ENCODE results near the gene CSNK2A3. TPM values are rescaled to one million over a fixed set of nuclear protein-coding genes. Genes with fewer than 3 reads are reported as not detected.

CSNK2A3 gene
- total RNA-seq, 2 experiments from 2014 or later = 1.8 to 2.5 TPM

- Mint-ChIP-seq H3K36me3 (ENCODE audit: low read depth) (no peaks in the 10 kb centered on the region), H3K4me1 (ENCODE audit: low read depth) (no peaks in the 10 kb centered on the region), H3K9me3 (no peaks in the 10 kb centered on the region), H3K27ac (no peak overlapping the region), H3K27me3 (ENCODE audit: low read depth) (peaks cover 2% of the 10 kb centered on the region), H3K4me3 (no peak overlapping the region)
- no peak for DNase-seq
- intact Hi-C loops (cut with micrococcal nuclease) = no loop called here
- CTCF ChIA-PET = interaction anchor here (0.7 kb wide), 1 partner anchor 112 kb away, joined by 4 read pairs; no protein-coding TSS in a partner anchor
Measured at GRCh38 chr11:11347592-11347991, 5.5 kb downstream of the CSNK2A3 start.

DNA sequence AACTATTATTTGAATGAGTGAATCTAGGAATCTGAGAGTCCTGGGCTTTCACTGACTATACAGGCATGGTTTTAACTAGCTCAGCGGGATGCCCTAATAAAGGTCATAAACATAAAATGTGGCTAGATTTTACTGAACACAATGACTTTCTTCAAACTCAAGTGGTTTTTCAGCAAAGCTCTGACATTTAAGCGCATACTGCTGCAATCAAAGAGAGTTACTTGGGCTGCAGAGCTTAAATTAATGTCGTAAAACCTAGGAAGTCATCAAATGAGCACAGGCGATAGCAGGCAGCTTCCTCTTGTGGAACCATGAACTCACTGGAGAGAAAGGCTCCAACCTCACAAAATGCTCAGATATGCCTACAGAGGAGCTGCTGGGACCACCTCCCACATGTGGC, 6.7 kb downstream of the CSNK2A3 start:
- no peak for DNase-seq
- Mint-ChIP-seq H3K4me3 (no peak overlapping the region), H3K27ac (no peak overlapping the region), H3K4me1 (ENCODE audit: low read depth) (no peaks in the 10 kb centered on the region), H3K9me3 (no peaks in the 10 kb centered on the region), H3K27me3 (ENCODE audit: low read depth) (peaks cover 2% of the 10 kb centered on the region), H3K36me3 (ENCODE audit: low read depth) (no peaks in the 10 kb centered on the region)
- intact Hi-C loops (cut with micrococcal nuclease) = no loop called here
- CTCF ChIA-PET = no interaction called here

GRCh38 chr11:11345099-11345498, 8.0 kb downstream of the CSNK2A3 start:
- DNase-seq = no peak
- no peaks in the 10 kb centered on the region for H3K36me3 Mint-ChIP-seq (ENCODE audit: low read depth)
- H3K4me3 Mint-ChIP-seq = no peak overlapping the region
- intact Hi-C loops (cut with micrococcal nuclease) = no loop called here
- H3K27ac Mint-ChIP-seq = no peak overlapping the region
- no peaks in the 10 kb centered on the region for H3K9me3 Mint-ChIP-seq
- peaks cover 4% of the 10 kb centered on the region for H3K27me3 Mint-ChIP-seq (ENCODE audit: low read depth)
- no peaks in the 10 kb centered on the region for H3K4me1 Mint-ChIP-seq (ENCODE audit: low read depth)
- CTCF ChIA-PET = no interaction called here

GRCh38 chr11:11344045-11344444, 9.0 kb downstream of the CSNK2A3 start:
- Mint-ChIP-seq H3K9me3 (no peaks in the 10 kb centered on the region), H3K36me3 (ENCODE audit: low read depth) (no peaks in the 10 kb centered on the region), H3K27me3 (ENCODE audit: low read depth) (peaks cover 4% of the 10 kb centered on the region), H3K27ac (no peak overlapping the region), H3K4me3 (no peak overlapping the region), H3K4me1 (ENCODE audit: low read depth) (no peaks in the 10 kb centered on the region)
- peak; percentile 25 for DNase-seq
- intact Hi-C loops (cut with micrococcal nuclease) = no loop called here
- CTCF ChIA-PET = no interaction called here

DNA sequence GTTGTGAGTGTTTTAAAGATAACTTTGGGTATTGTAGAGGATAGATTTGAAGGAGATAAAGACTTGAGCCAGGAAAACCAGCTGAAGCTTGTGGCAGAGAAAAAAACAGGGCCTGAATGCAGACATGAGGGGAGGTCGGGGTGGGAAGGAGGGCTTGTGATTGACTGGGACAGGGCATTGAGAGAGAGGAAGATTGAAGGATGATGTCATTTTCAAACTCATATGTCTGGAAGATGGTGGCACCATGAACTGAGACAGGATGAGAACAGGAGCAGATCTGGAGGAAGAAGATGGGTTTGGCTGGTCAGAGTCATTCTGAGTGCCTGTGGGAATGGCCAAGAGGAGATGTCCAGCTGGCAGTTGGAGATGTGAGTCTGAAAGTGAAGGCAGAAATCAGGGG, 14.7 kb downstream of the CSNK2A3 start:
- H3K4me3 Mint-ChIP-seq = no peak overlapping the region
- no peak overlapping the region for H3K27ac Mint-ChIP-seq
- no peaks in the 10 kb centered on the region for H3K36me3 Mint-ChIP-seq (ENCODE audit: low read depth)
- no peaks in the 10 kb centered on the region for H3K9me3 Mint-ChIP-seq
- DNase-seq = no peak
- intact Hi-C loops (cut with micrococcal nuclease) = no loop called here
- CTCF ChIA-PET = no interaction called here
- H3K4me1 Mint-ChIP-seq (ENCODE audit: low read depth) = no peaks in the 10 kb centered on the region
- peaks cover 7% of the 10 kb centered on the region for H3K27me3 Mint-ChIP-seq (ENCODE audit: low read depth)

GRCh38 chr11:11336664-11337063, 16.4 kb downstream of the CSNK2A3 start:
- intact Hi-C loops (cut with micrococcal nuclease) = no loop called here
- DNase-seq = no peak
- CTCF ChIA-PET = no interaction called here

GRCh38 chr11:11335043-11335442, 18.0 kb downstream of the CSNK2A3 start:
- Mint-ChIP-seq H3K27me3 (ENCODE audit: low read depth) (peaks cover 5% of the 10 kb centered on the region), H3K27ac (no peak overlapping the region), H3K9me3 (no peaks in the 10 kb centered on the region), H3K4me3 (no peak overlapping the region), H3K4me1 (ENCODE audit: low read depth) (no peaks in the 10 kb centered on the region), H3K36me3 (ENCODE audit: low read depth) (no peaks in the 10 kb centered on the region)
- CTCF ChIA-PET = no interaction called here
- DNase-seq = no peak
- intact Hi-C loops (cut with micrococcal nuclease) = no loop called here

More at GRCh38 chr11:11336664-11337063, 16.4 kb downstream of the CSNK2A3 start:
- Mint-ChIP-seq H3K36me3 (ENCODE audit: low read depth) (no peaks in the 10 kb centered on the region), H3K4me1 (ENCODE audit: low read depth) (no peaks in the 10 kb centered on the region), H3K27me3 (ENCODE audit: low read depth) (peaks cover 7% of the 10 kb centered on the region), H3K9me3 (no peaks in the 10 kb centered on the region), H3K4me3 (no peak overlapping the region), H3K27ac (no peak overlapping the region)

- CTCF ChIA-PET = no interaction called here
- H3K4me1 Mint-ChIP-seq (ENCODE audit: low read depth) = no peaks in the 10 kb centered on the region
- H3K27ac Mint-ChIP-seq = no peak overlapping the region
- no peaks in the 10 kb centered on the region for H3K36me3 Mint-ChIP-seq (ENCODE audit: low read depth)
- no peak overlapping the region for H3K4me3 Mint-ChIP-seq
- peaks cover 5% of the 10 kb centered on the region for H3K27me3 Mint-ChIP-seq (ENCODE audit: low read depth)
- intact Hi-C loops (cut with micrococcal nuclease) = no loop called here
- no peak for DNase-seq
- H3K9me3 Mint-ChIP-seq = no peaks in the 10 kb centered on the region
Measured at GRCh38 chr11:11334607-11335006, 18.4 kb downstream of the CSNK2A3 start.

DNA sequence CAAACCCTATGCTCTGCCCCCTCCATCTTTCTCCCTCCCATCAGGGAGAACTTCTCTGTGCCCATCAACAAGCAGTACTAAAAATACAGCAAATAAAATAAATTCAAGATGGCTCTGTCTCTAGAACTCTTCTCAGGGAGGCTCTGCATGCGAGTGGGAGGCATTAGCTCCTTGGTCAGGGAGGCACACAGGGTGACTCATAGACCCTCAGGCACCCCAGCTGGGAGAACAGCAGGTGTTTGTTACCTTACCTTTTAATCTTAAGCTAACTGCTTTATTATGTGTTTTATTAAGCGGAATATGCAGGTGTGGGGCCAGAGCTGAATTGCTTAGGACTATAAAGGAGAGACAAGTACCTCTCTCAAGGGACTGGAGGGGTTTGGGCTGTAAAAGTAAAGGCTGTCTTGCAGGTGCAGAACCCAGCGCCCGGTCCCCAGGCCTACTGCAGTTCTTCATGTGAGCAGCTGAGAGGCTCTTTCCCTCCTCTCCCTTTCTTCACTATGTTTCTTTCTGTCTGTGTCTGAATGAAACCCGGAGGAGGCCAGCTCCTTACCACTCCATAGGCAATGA, 20.8 kb downstream of the CSNK2A3 start:
- DNase-seq = no peak
- Mint-ChIP-seq H3K4me3 (no peak overlapping the region), H3K9me3 (no peaks in the 10 kb centered on the region), H3K36me3 (ENCODE audit: low read depth) (no peaks in the 10 kb centered on the region), H3K4me1 (ENCODE audit: low read depth) (no peaks in the 10 kb centered on the region), H3K27me3 (ENCODE audit: low read depth) (peaks cover 2% of the 10 kb centered on the region), H3K27ac (no peak overlapping the region)
- CTCF ChIA-PET = no interaction called here
- intact Hi-C loops (cut with micrococcal nuclease) = no loop called here

- no peaks in the 10 kb centered on the region for H3K36me3 Mint-ChIP-seq (ENCODE audit: low read depth)
- H3K27ac Mint-ChIP-seq = no peak overlapping the region
- no peaks in the 10 kb centered on the region for H3K4me1 Mint-ChIP-seq (ENCODE audit: low read depth)
- H3K9me3 Mint-ChIP-seq = no peaks in the 10 kb centered on the region
- CTCF ChIA-PET = no interaction called here
- peaks cover 2% of the 10 kb centered on the region for H3K27me3 Mint-ChIP-seq (ENCODE audit: low read depth)
- no peak overlapping the region for H3K4me3 Mint-ChIP-seq
- DNase-seq = no peak
- intact Hi-C loops (cut with micrococcal nuclease) = no loop called here
Measured at GRCh38 chr11:11329062-11329806, 23.8 kb downstream of the CSNK2A3 start.

GRCh38 chr11:11324090-11324489, 29.0 kb downstream of the CSNK2A3 start:
- H3K4me1 Mint-ChIP-seq (ENCODE audit: low read depth) = no peaks in the 10 kb centered on the region
- H3K36me3 Mint-ChIP-seq (ENCODE audit: low read depth) = no peaks in the 10 kb centered on the region
- CTCF ChIA-PET = interaction anchor here (0.7 kb wide), 1 partner anchor 57 kb away, joined by 4 read pairs; no protein-coding TSS in a partner anchor
- intact Hi-C loops (cut with micrococcal nuclease) = no loop called here
- H3K27ac Mint-ChIP-seq = no peak overlapping the region
- DNase-seq = no peak
- no peaks in the 10 kb centered on the region for H3K27me3 Mint-ChIP-seq (ENCODE audit: low read depth)
- H3K4me3 Mint-ChIP-seq = no peak overlapping the region
- peaks cover 4% of the 10 kb centered on the region for H3K9me3 Mint-ChIP-seq

- CTCF ChIA-PET = no interaction called here
- intact Hi-C loops (cut with micrococcal nuclease) = no loop called here
- Mint-ChIP-seq H3K4me3 (no peak overlapping the region), H3K27me3 (ENCODE audit: low read depth) (no peaks in the 10 kb centered on the region), H3K36me3 (ENCODE audit: low read depth) (no peaks in the 10 kb centered on the region), H3K9me3 (peaks cover 4% of the 10 kb centered on the region), H3K27ac (no peak overlapping the region), H3K4me1 (ENCODE audit: low read depth) (no peaks in the 10 kb centered on the region)
- DNase-seq = no peak
Measured at GRCh38 chr11:11322101-11322500, 30.9 kb downstream of the CSNK2A3 start.

GRCh38 chr11:11320825-11321224, 32.2 kb downstream of the CSNK2A3 start:
- Mint-ChIP-seq H3K4me1 (ENCODE audit: low read depth) (no peaks in the 10 kb centered on the region), H3K27ac (no peak overlapping the region), H3K27me3 (ENCODE audit: low read depth) (no peaks in the 10 kb centered on the region), H3K9me3 (peaks cover 4% of the 10 kb centered on the region), H3K4me3 (no peak overlapping the region), H3K36me3 (ENCODE audit: low read depth) (no peaks in the 10 kb centered on the region)
- intact Hi-C loops (cut with micrococcal nuclease) = no loop called here
- DNase-seq = no peak
- CTCF ChIA-PET = no interaction called here

Measured in activated naive CD4-positive, alpha-beta T cell treated with anti-CD3 and anti-CD28 coated beads for 36 hours (primary cell).